HEK293 (cell line): ENCODE data around the gene CSMD2.

ENCODE experiments used
- CTCF ChIA-PET: fragments of 350-600 bp; formaldehyde crosslinking; extraction: SDS; loops from one replicate; lab custom pipeline; 2021; ENCODE audit warnings: antibody characterized with exemption; lab: Yijun Ruan, JAX
- POLR2A ChIA-PET: fragments of 300-600 bp; formaldehyde crosslinking; extraction: SDS; loops from one replicate; lab custom pipeline; 2020; ENCODE audit warnings: antibody characterized with exemption, inconsistent platforms; lab: Yijun Ruan, JAX
- H3K27ac ChIP-seq: fragments of 200-500 bp; sonication (Bioruptor generic); 2 replicates; pipeline ENCODE4 v1.5.1; 2014; ENCODE audit warnings: low read depth, low read length, control low read depth, inconsistent platforms; ENCODE audit errors: extremely low read depth
- H3K36me3 ChIP-seq, 2 experiments: fragments of 200-500 bp in 1 of 2; sonication (Bioruptor generic) in 1 of 2; 1 replicate in 1 of 2; 2 replicates in 1 of 2; pipeline ENCODE4 v1.5.1; 2014 to 2017; ENCODE audit warnings: inconsistent platforms in 2 of 2, low read length in 2 of 2; ENCODE audit not compliant: control insufficient read depth in 2 of 2, insufficient read depth in 1 of 2
- H3K4me1 ChIP-seq: fragments of 200-500 bp; sonication (Bioruptor generic); 2 replicates; pipeline ENCODE4 v1.5.1; 2014; ENCODE audit warnings: mild to moderate bottlenecking, low read length, inconsistent platforms; ENCODE audit not compliant: control insufficient read depth, insufficient read depth
- H3K4me3 ChIP-seq: 2 replicates; pipeline ENCODE4 v1.5.1; 2011; ENCODE audit warnings: low read depth, mild to moderate bottlenecking, control low read depth, low read length, moderate library complexity
- H3K9me3 ChIP-seq: fragments of 200-500 bp; sonication (Bioruptor generic); 2 replicates; pipeline ENCODE4 v1.5.1; 2014; ENCODE audit warnings: low read depth, low read length, inconsistent platforms; ENCODE audit not compliant: control insufficient read depth, insufficient read depth
- GLI4 ChIP-seq: fragments of 450-650 bp; formaldehyde crosslinking; IDR thresholded peaks from 2 replicates; pipeline ENCODE4 v1.5.1; 2016; ENCODE audit warnings: missing biosample characterization, missing genetic modification characterization
- HIC1 ChIP-seq: fragments of 450-650 bp; formaldehyde crosslinking; IDR thresholded peaks from 2 replicates; pipeline ENCODE4 v1.5.1; 2016; ENCODE audit warnings: missing biosample characterization, missing genetic modification characterization
- HOXC10 ChIP-seq: sonication (generic); formaldehyde crosslinking; IDR thresholded peaks from 2 replicates; pipeline ENCODE4 v1.8.1; 2023; ENCODE audit warnings: mild to moderate bottlenecking, missing genetic modification reagents
- KLF8 ChIP-seq: fragments of 450-650 bp; formaldehyde crosslinking; IDR thresholded peaks from 2 replicates; pipeline ENCODE4 v1.5.1; 2016; ENCODE audit warnings: missing biosample characterization, missing genetic modification characterization
- OVOL3 ChIP-seq: fragments of 450-650 bp; formaldehyde crosslinking; IDR thresholded peaks from 2 replicates; pipeline ENCODE4 v1.5.1; 2016; ENCODE audit warnings: missing biosample characterization, missing genetic modification characterization
- ZBTB11 ChIP-seq: fragments of 450-650 bp; formaldehyde crosslinking; conservative IDR thresholded peaks from 2 replicates; pipeline ENCODE4 v1.5.1; 2016; ENCODE audit warnings: low read depth, missing biosample characterization, missing genetic modification characterization
- ZBTB20 ChIP-seq: fragments of 450-650 bp; formaldehyde crosslinking; IDR thresholded peaks from 2 replicates; pipeline ENCODE4 v1.5.1; 2016; ENCODE audit warnings: missing biosample characterization, missing genetic modification characterization
- ZNF169 ChIP-seq: fragments of 450-650 bp; formaldehyde crosslinking; IDR thresholded peaks from 2 replicates; pipeline ENCODE4 v1.5.1; 2016; ENCODE audit warnings: missing biosample characterization, missing genetic modification characterization
- ZNF174 ChIP-seq: fragments of 450-650 bp; formaldehyde crosslinking; IDR thresholded peaks from 2 replicates; pipeline ENCODE4 v1.5.0; 2017; ENCODE audit warnings: missing biosample characterization, mild to moderate bottlenecking, missing genetic modification characterization
- ZNF202 ChIP-seq: fragments of 450-650 bp; formaldehyde crosslinking; IDR thresholded peaks from 2 replicates; pipeline ENCODE4 v1.5.1; 2016; ENCODE audit warnings: missing biosample characterization, missing genetic modification characterization, borderline replicate concordance
- ZNF26 ChIP-seq: fragments of 450-650 bp; formaldehyde crosslinking; IDR thresholded peaks from 2 replicates; pipeline ENCODE4 v1.5.1; 2016; ENCODE audit warnings: missing biosample characterization, missing genetic modification characterization
- ZNF311 ChIP-seq: fragments of 450-650 bp; formaldehyde crosslinking; IDR thresholded peaks from 2 replicates; pipeline ENCODE4 v1.5.1; 2017; ENCODE audit warnings: missing biosample characterization, missing genetic modification characterization, borderline replicate concordance
- TF ChIP-seq, protein P1 (sequence below): fragments of 450-650 bp; formaldehyde crosslinking; IDR thresholded peaks from 2 replicates; pipeline ENCODE4 v1.5.1; 2017; ENCODE audit warnings: missing biosample characterization, missing genetic modification characterization
- TF ChIP-seq, protein P2 (sequence below): fragments of 450-650 bp; formaldehyde crosslinking; IDR thresholded peaks from 2 replicates; pipeline ENCODE4 v1.5.1; 2016; ENCODE audit warnings: missing biosample characterization, missing genetic modification characterization, low read depth
- TF ChIP-seq, protein P3 (sequence below): fragments of 450-650 bp; formaldehyde crosslinking; IDR thresholded peaks from 2 replicates; pipeline ENCODE4 v1.5.1; 2016; ENCODE audit warnings: missing biosample characterization, missing genetic modification characterization

Gene CSMD2

DNA sequence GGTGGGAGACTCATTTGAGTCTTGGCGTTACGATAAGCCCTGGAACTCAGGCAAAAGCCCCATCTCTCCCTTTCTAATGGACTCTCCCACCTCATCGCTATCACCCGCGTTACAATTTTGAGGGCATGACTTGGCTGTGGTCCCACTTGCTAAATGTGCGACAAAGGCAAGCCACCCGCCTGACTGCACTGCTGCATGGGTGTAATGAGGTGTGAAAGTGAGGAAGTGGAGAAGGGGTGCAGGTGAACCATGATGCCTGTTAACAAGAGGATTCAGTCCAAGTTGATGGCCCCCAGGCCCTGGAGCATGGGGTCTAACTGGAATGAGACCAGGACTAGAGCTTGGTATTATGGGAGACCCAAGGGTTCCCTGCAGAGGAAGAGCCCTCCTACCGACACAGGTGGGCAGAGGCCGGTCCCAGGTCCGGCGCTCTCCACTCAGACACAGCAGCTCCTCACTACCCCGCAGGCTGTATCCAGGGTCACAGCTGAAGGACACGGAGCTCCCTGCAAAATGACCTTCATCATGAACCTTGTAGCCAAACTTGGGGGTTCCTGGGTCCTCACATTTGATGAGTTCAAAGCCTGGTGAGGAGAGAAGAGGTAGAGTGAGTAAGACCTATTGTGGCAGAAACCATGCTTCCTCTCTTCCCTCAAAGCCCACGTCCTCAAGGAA is 466.5 kb downstream of the CSMD2 start:
- H3K9me3 ChIP-seq: no peaks in the 10 kb centered on the region
- ChIA-PET CTCF (no interaction called here), POLR2A (no interaction called here)
- H3K36me3 ChIP-seq: no peaks in the 10 kb centered on the region
- TF ChIP-seq ZNF26 (no peak), ZBTB20 (tag by site-specific recombination) (no peak), GLI4 (tag by site-specific recombination) (no peak), ZNF174 (no peak), OVOL3 (no peak), ZNF169 (no peak), ZNF202 (tag by site-specific recombination) (no peak), KLF8 (no peak), ZBTB11 (no peak), ZNF311 (tag by site-specific recombination) (no peak), HOXC10 (CRISPR knock-in tag) (no peak), HIC1 (tag by site-specific recombination) (no peak)
- TF ChIP-seq, protein P1, sequence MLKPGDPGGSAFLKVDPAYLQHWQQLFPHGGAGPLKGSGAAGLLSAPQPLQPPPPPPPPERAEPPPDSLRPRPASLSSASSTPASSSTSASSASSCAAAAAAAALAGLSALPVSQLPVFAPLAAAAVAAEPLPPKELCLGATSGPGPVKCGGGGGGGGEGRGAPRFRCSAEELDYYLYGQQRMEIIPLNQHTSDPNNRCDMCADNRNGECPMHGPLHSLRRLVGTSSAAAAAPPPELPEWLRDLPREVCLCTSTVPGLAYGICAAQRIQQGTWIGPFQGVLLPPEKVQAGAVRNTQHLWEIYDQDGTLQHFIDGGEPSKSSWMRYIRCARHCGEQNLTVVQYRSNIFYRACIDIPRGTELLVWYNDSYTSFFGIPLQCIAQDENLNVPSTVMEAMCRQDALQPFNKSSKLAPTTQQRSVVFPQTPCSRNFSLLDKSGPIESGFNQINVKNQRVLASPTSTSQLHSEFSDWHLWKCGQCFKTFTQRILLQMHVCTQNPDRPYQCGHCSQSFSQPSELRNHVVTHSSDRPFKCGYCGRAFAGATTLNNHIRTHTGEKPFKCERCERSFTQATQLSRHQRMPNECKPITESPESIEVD (tag by site-specific recombination): no peak
- TF ChIP-seq, protein P2, sequence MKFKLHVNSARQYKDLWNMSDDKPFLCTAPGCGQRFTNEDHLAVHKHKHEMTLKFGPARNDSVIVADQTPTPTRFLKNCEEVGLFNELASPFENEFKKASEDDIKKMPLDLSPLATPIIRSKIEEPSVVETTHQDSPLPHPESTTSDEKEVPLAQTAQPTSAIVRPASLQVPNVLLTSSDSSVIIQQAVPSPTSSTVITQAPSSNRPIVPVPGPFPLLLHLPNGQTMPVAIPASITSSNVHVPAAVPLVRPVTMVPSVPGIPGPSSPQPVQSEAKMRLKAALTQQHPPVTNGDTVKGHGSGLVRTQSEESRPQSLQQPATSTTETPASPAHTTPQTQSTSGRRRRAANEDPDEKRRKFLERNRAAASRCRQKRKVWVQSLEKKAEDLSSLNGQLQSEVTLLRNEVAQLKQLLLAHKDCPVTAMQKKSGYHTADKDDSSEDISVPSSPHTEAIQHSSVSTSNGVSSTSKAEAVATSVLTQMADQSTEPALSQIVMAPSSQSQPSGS (tag by site-specific recombination): no peak
- TF ChIP-seq, protein P3, sequence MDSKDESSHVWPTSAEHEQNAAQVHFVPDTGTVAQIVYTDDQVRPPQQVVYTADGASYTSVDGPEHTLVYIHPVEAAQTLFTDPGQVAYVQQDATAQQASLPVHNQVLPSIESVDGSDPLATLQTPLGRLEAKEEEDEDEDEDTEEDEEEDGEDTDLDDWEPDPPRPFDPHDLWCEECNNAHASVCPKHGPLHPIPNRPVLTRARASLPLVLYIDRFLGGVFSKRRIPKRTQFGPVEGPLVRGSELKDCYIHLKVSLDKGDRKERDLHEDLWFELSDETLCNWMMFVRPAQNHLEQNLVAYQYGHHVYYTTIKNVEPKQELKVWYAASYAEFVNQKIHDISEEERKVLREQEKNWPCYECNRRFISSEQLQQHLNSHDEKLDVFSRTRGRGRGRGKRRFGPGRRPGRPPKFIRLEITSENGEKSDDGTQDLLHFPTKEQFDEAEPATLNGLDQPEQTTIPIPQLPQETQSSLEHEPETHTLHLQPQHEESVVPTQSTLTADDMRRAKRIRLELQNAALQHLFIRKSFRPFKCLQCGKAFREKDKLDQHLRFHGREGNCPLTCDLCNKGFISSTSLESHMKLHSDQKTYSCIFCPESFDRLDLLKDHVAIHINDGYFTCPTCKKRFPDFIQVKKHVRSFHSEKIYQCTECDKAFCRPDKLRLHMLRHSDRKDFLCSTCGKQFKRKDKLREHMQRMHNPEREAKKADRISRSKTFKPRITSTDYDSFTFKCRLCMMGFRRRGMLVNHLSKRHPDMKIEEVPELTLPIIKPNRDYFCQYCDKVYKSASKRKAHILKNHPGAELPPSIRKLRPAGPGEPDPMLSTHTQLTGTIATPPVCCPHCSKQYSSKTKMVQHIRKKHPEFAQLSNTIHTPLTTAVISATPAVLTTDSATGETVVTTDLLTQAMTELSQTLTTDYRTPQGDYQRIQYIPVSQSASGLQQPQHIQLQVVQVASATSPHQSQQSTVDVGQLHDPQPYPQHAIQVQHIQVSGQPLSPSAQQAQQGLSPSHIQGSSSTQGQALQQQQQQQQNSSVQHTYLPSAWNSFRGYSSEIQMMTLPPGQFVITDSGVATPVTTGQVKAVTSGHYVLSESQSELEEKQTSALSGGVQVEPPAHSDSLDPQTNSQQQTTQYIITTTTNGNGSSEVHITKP (tag by site-specific recombination): no peak
- no peaks in the 10 kb centered on the region for H3K4me1 ChIP-seq
- no peak overlapping the region for H3K4me3 ChIP-seq
- H3K27ac ChIP-seq: no peak overlapping the region
